Endothelial cell of umbilical vein (primary cell): ENCODE measurements around the gene NLGN1. TPM values are rescaled to one million over a fixed set of nuclear protein-coding genes. Genes with fewer than 3 reads are reported as not detected.

ENCODE experiments used
- BruUV-seq: library from RNA; stranded (reverse); fragments of 400-500 nt; replicated peaks from 2 replicates; lab custom pipeline; 2021; lab: Mats Ljungman, UMichigan
- CTCF ChIA-PET: fragments of 300-600, 350-600 bp; sonication (Branson Sonifier 250); formaldehyde crosslinking; loops from one replicate; lab custom pipeline; 2021; ENCODE audit warnings: antibody characterized with exemption, inconsistent platforms; lab: Charles Lee
- POLR2A ChIA-PET: fragments of 300-600, 350-600 bp; sonication (Branson Sonifier 250); formaldehyde crosslinking; loops from one replicate; lab custom pipeline; 2021; ENCODE audit warnings: antibody characterized with exemption, inconsistent platforms; lab: Charles Lee
- DNase-seq: peaks from one replicate; pipeline ENCODE4 v3.0.0-alpha.2; 2011; ENCODE audit warnings: low read depth, low spot score
- FAIRE-seq: peaks from 2 replicates; lab custom pipeline; 2011; peaks lifted over from hg19 to GRCh38; lab: Jason Lieb, UNC
- H2AFZ ChIP-seq: 2 replicates; pipeline ENCODE4 v1.6.0; 2012; ENCODE audit warnings: low read depth, low read length, control low read depth, inconsistent platforms
- H3K27ac ChIP-seq: 2 replicates; pipeline ENCODE4 v1.5.1; 2011; ENCODE audit warnings: low read depth, mild to moderate bottlenecking, control low read depth, low read length, moderate library complexity; ENCODE audit not compliant: insufficient read depth
- H3K27me3 ChIP-seq, 2 experiments: 2 replicates each; pipeline versions ENCODE4 v1.6.0 to v1.6.1; 2011; ENCODE audit warnings: low read length in 2 of 2, mixed read lengths in 1 of 2; ENCODE audit not compliant: control insufficient read depth in 2 of 2, insufficient read depth in 2 of 2
- H3K36me3 ChIP-seq, 2 experiments: 2 replicates in 1 of 2; 3 replicates in 1 of 2; pipeline ENCODE4 v1.5.1; 2011; ENCODE audit warnings: low read length in 2 of 2, mild to moderate bottlenecking in 1 of 2, moderate library complexity in 1 of 2; ENCODE audit not compliant: control insufficient read depth in 2 of 2, insufficient read depth in 2 of 2; ENCODE audit errors: extremely low read depth in 1 of 2
- H3K4me1 ChIP-seq: 3 replicates; pipeline ENCODE4 v1.5.1; 2011; ENCODE audit warnings: mild to moderate bottlenecking, low read length; ENCODE audit not compliant: control insufficient read depth, insufficient read depth; ENCODE audit errors: extremely low read depth
- H3K4me2 ChIP-seq: 2 replicates; pipeline ENCODE4 v1.6.1; 2011; ENCODE audit warnings: low read length, control low read depth, mixed read lengths; ENCODE audit not compliant: insufficient read depth
- H3K4me3 ChIP-seq, 3 experiments: fragments of 200-600 bp in 1 of 3; sonication (generic), shearing (Covaris generic) in 1 of 3; replicated peaks in 1 of 3; 2 replicates each; pipeline ENCODE4 v1.5.1; 2011 to 2016; ENCODE audit warnings: control low read depth in 3 of 3, low read length in 3 of 3, mild to moderate bottlenecking in 2 of 3, inconsistent platforms in 1 of 3, low read depth in 1 of 3, moderate library complexity in 1 of 3; ENCODE audit not compliant: insufficient read depth in 1 of 3
- H3K79me2 ChIP-seq: 2 replicates; pipeline ENCODE4 v1.6.0; 2012; ENCODE audit warnings: low read length, inconsistent platforms; ENCODE audit not compliant: control insufficient read depth, insufficient read depth
- H3K9ac ChIP-seq: replicated peaks from 2 replicates; pipeline ENCODE3; 2011; ENCODE audit warnings: low read length, control low read depth; ENCODE audit not compliant: insufficient read depth; ENCODE audit errors: extremely low read depth
- H3K9me1 ChIP-seq: replicated peaks from 3 replicates; pipeline ENCODE4 v1.6.0; 2011; ENCODE audit warnings: mild to moderate bottlenecking, low read length; ENCODE audit not compliant: control insufficient read depth, insufficient read depth; ENCODE audit errors: extremely low read depth
- H3K9me3 ChIP-seq: replicated peaks from 2 replicates; pipeline ENCODE4 v1.5.1; 2012; ENCODE audit warnings: low read length, inconsistent platforms; ENCODE audit not compliant: control insufficient read depth, insufficient read depth
- H4K20me1 ChIP-seq: replicated peaks from 2 replicates; pipeline ENCODE3; 2011; ENCODE audit warnings: mild to moderate bottlenecking, low read length; ENCODE audit not compliant: control insufficient read depth, insufficient read depth; ENCODE audit errors: extremely low read depth
- EZH2 ChIP-seq: IDR thresholded peaks from 2 replicates; pipeline ENCODE4 v1.6.1; 2012; ENCODE audit warnings: borderline replicate concordance, low read depth, mild to moderate bottlenecking, moderate library complexity, low read length, inconsistent platforms; ENCODE audit not compliant: severe bottlenecking
- FOS ChIP-seq: IDR thresholded peaks from 2 replicates; pipeline ENCODE4 v1.6.1; 2011; ENCODE audit warnings: mild to moderate bottlenecking, low read length, moderate library complexity, borderline replicate concordance; ENCODE audit not compliant: insufficient read depth
- GATA2 ChIP-seq: IDR thresholded peaks from 2 replicates; pipeline ENCODE4 v1.7.0; 2011; ENCODE audit warnings: low read depth, mild to moderate bottlenecking, moderate library complexity, mixed read lengths, low read length; ENCODE audit not compliant: insufficient read length, insufficient read depth
- JUN ChIP-seq: IDR thresholded peaks from 2 replicates; pipeline ENCODE4 v1.6.1; 2011; ENCODE audit warnings: borderline replicate concordance, low read depth; ENCODE audit not compliant: insufficient read length, insufficient read depth
- MAX ChIP-seq: IDR thresholded peaks from 2 replicates; pipeline ENCODE4 v1.6.1; 2011; ENCODE audit not compliant: insufficient read depth, insufficient read length
- MYC ChIP-seq: IDR thresholded peaks from one replicate; pipeline ENCODE4 v1.6.1; 2011; ENCODE audit warnings: mild to moderate bottlenecking, low read depth, low read length
- POLR2A ChIP-seq: IDR thresholded peaks from 2 replicates; pipeline ENCODE4 v1.6.1; 2012; ENCODE audit warnings: low read depth, mild to moderate bottlenecking, control low read depth, low read length
- POLR2AphosphoS5 ChIP-seq: IDR thresholded peaks from 2 replicates; pipeline ENCODE4 v1.6.1; 2012; ENCODE audit warnings: low read depth, mild to moderate bottlenecking, control low read depth, low read length, moderate library complexity; ENCODE audit not compliant: insufficient read depth
- dilution Hi-C: fragments of 300-500 bp; cut with MboI; formaldehyde crosslinking; loops from one replicate; pipeline ENCODE4 v1.15.0; 2019; ENCODE audit warnings: low sequenced_read_pairs; ENCODE audit not compliant: extremely low pct_ligation_motif_present
- intact Hi-C: fragments of 100-400 bp; cut with micrococcal nuclease; formaldehyde crosslinking; loops from one replicate; pipeline ENCODE4 v1.10.0; 2022
- polyA plus RNA-seq, 4 experiments: library from polyadenylated mRNA; depleted of rRNA in 3 of 4; stranded (reverse) in 3 of 4; unstranded in 1 of 4; fragments of >200 nt; gene quantifications; 2 replicates each; pipeline versions ENCODE4 v1.2.1 to v1.2.3, GENCODE V29; 2011 to 2012; ENCODE audit warnings: missing spikeins in 1 of 4
- total RNA-seq: library from RNA; stranded (reverse); gene quantifications from 2 replicates; pipeline ENCODE4 v1.2.3, GENCODE V29; 2021
- TF ChIP-seq, protein P1 (sequence below), 2 donors: IDR thresholded peaks; 1 replicate in 1 of 2; 2 replicates in 1 of 2; pipeline ENCODE4 v1.5.1; 2011; ENCODE audit warnings: low read length in 2 of 2, mild to moderate bottlenecking in 2 of 2, moderate library complexity in 2 of 2, control low read depth in 1 of 2, inconsistent platforms in 1 of 2, low read depth in 1 of 2; ENCODE audit not compliant: insufficient read depth in 1 of 2; ENCODE audit errors: extremely low read depth in 1 of 2

The NLGN1 gene
- total and polyA plus RNA-seq, 2 donors (not counting 3 experiments of a cell fraction or from before 2014, with no cell fraction given) = 7.9 to 16.3 TPM

GRCh38 chr3:173753593-173753992 is 356.0 kb downstream of the NLGN1 start:
- Histone ChIP-seq H3K27ac (no peak overlapping the region), H3K9me3 (no peaks in the 10 kb centered on the region), H3K9me1 (no peaks in the 10 kb centered on the region), H3K4me1 (peaks cover 25% of the 10 kb centered on the region), H3K27me3 (no peaks in the 10 kb centered on the region), H4K20me1 (no peaks in the 10 kb centered on the region), H3K4me2 (no peak overlapping the region), H3K9ac (no peak overlapping the region), H2AFZ (no peak overlapping the region), H3K4me3 (no peak overlapping the region), H3K36me3 (no peaks in the 10 kb centered on the region), H3K79me2 (no peaks in the 10 kb centered on the region)
- dilution Hi-C loops = no loop called here
- FAIRE-seq = no peak
- TF ChIP-seq EZH2 = no peak
- TF ChIP-seq JUN = no peak
- TF ChIP-seq MAX = no peak
- TF ChIP-seq, protein P1, sequence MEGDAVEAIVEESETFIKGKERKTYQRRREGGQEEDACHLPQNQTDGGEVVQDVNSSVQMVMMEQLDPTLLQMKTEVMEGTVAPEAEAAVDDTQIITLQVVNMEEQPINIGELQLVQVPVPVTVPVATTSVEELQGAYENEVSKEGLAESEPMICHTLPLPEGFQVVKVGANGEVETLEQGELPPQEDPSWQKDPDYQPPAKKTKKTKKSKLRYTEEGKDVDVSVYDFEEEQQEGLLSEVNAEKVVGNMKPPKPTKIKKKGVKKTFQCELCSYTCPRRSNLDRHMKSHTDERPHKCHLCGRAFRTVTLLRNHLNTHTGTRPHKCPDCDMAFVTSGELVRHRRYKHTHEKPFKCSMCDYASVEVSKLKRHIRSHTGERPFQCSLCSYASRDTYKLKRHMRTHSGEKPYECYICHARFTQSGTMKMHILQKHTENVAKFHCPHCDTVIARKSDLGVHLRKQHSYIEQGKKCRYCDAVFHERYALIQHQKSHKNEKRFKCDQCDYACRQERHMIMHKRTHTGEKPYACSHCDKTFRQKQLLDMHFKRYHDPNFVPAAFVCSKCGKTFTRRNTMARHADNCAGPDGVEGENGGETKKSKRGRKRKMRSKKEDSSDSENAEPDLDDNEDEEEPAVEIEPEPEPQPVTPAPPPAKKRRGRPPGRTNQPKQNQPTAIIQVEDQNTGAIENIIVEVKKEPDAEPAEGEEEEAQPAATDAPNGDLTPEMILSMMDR (IDR thresholded peaks at IDR 0.05; ENCODE audit: extremely low read depth in 1 of 2, insufficient read depth in 1 of 2, low read depth in 1 of 2, low read length in 2 of 2) = no peak
- TF ChIP-seq FOS = no peak
- TF ChIP-seq GATA2 = no peak
- no peak for TF ChIP-seq POLR2A
- TF ChIP-seq POLR2AphosphoS5 = no peak
- no peak for TF ChIP-seq MYC
- ChIA-PET POLR2A (no interaction called here), CTCF (no interaction called here)
- DNase-seq = no peak
- BruUV-seq = no TSS peak
- intact Hi-C loops = no loop called here
